H1 (cell line): ENCODE results near the gene GLP1R. TPM values are rescaled to one million over a fixed set of nuclear protein-coding genes. Genes with fewer than 3 reads are reported as not detected.

Source experiments
- ASH2L ChIP-seq: fragments of 200-600, 300-600 bp; sonication (generic); IDR thresholded peaks from one replicate; pipeline ENCODE4 v1.7.1; 2017; ENCODE audit warnings: low read length
- BACH1 ChIP-seq: IDR thresholded peaks from 2 replicates; pipeline ENCODE4 v1.6.1; 2012; ENCODE audit warnings: low read length, improper control_type of control experiment
- GABPA ChIP-seq: IDR thresholded peaks from 2 replicates; pipeline ENCODE4 v1.6.1; 2011; ENCODE audit warnings: mild to moderate bottlenecking, low read length, moderate library complexity, borderline replicate concordance; ENCODE audit not compliant: insufficient read depth
- JUND ChIP-seq: IDR thresholded peaks from 2 replicates; pipeline ENCODE4 v1.6.1; 2011; ENCODE audit warnings: mild to moderate bottlenecking, improper control_type of control experiment, low read length
- RBBP5 ChIP-seq: IDR thresholded peaks from 2 replicates; pipeline ENCODE4 v1.7.1; 2012; ENCODE audit warnings: low read depth, mild to moderate bottlenecking, inconsistent platforms, low read length, moderate library complexity, borderline replicate concordance
- SUZ12 ChIP-seq: fragments of 200-600 bp; sonication (generic); IDR thresholded peaks from 2 replicates; pipeline ENCODE4 v1.6.1; 2012; ENCODE audit warnings: mild to moderate bottlenecking, inconsistent platforms, low read length, moderate library complexity, mixed read lengths
- polyA plus RNA-seq, 7 experiments: library from polyadenylated mRNA; depleted of rRNA in 3 of 7; stranded (reverse) in 5 of 7; unstranded in 2 of 7; fragments of >200 nt in 5 of 7; fragments of 200-250 nt in 2 of 7; gene quantifications; 1 replicate in 5 of 7; 2 replicates in 1 of 7; 4 replicates in 1 of 7; pipeline versions ENCODE4 v1.2.1 to v1.2.3, GENCODE V29; 2011 to 2013; ENCODE audit warnings: missing spikeins in 2 of 7, mixed read lengths in 2 of 7
- total RNA-seq: library from RNA; stranded (reverse); fragmentation: NEBNext Ultra II Directional; extraction: Animal tissue kit (Norgen Biotek cat#: 25700); gene quantifications from 2 replicates; pipeline ENCODE4 v1.2.1, GENCODE V29; 2021

GLP1R gene
- total and polyA plus RNA-seq, 2 of the 8 experiments (the other 6 are each of a cell fraction or from before 2014, with no cell fraction given) = 2.6 to 2.7 TPM

- TF ChIP-seq RBBP5 (no peak), SUZ12 (no peak), BACH1 (no peak), JUND (no peak), ASH2L (no peak), GABPA (no peak)
Observed at GRCh38 chr6:39054577-39055142, 6.1 kb downstream of the GLP1R start (continued).
